GM23338 (cell line): Measurements from ENCODE around the gene ZNF761. TPM values are rescaled to one million over a fixed set of nuclear protein-coding genes. Genes with fewer than 3 reads are reported as not detected.
A peak's percentile ranks its signal among the peaks of the same experiment; 100 is the strongest.
"Not testable (repeated sequence)": the region's sequence is repeated elsewhere in the genome, so short reads cannot be mapped to it uniquely, and the experiment has no call there.

Source experiments
- ATAC-seq: fragments of 200-7000 bp; cut with Tn5 transposase; 3 replicates; pipeline ENCODE4 v1.9.1; 2020
- DNase-seq: peaks from one replicate; pipeline ENCODE4 v3.0.0-alpha.2; 2015; ENCODE audit warnings: low spot score
- H2AFZ ChIP-seq: fragments of 200-600 bp; sonication (generic); 2 replicates; pipeline ENCODE4 v1.8.0; 2016; ENCODE audit warnings: antibody characterized with exemption, mild to moderate bottlenecking, moderate library complexity
- H3F3A ChIP-seq: fragments of 200-600 bp; sonication (generic); replicated peaks from 2 replicates; pipeline ENCODE4 v1.8.0; 2017; ENCODE audit warnings: antibody characterized with exemption, mixed run types, low read depth
- H3K27ac ChIP-seq: fragments of 200-600 bp; sonication (generic); 2 replicates; pipeline ENCODE4 v1.6.1; 2016; ENCODE audit warnings: low read depth
- H3K27me3 ChIP-seq: fragments of 200-600 bp; sonication (generic); 2 replicates; pipeline ENCODE4 v1.8.0; 2016; ENCODE audit warnings: mild to moderate bottlenecking, mixed run types, moderate library complexity; ENCODE audit not compliant: insufficient read depth
- H3K36me3 ChIP-seq: fragments of 200-600 bp; sonication (generic); 2 replicates; pipeline ENCODE4 v1.8.0; 2016; ENCODE audit warnings: mild to moderate bottlenecking; ENCODE audit not compliant: insufficient read depth
- H3K4me1 ChIP-seq: fragments of 200-600 bp; sonication (generic); 2 replicates; pipeline ENCODE4 v1.8.0; 2016; ENCODE audit warnings: mild to moderate bottlenecking, moderate library complexity; ENCODE audit not compliant: insufficient read depth
- H3K4me2 ChIP-seq: fragments of 200-600 bp; sonication (generic); 2 replicates; pipeline ENCODE4 v1.7.1; 2017; ENCODE audit warnings: mixed run types
- H3K4me3 ChIP-seq: fragments of 200-600 bp; sonication (generic); 2 replicates; pipeline ENCODE4 v1.6.1; 2016; ENCODE audit warnings: mixed run types
- H3K79me2 ChIP-seq: fragments of 200-600 bp; sonication (generic); replicated peaks from 2 replicates; pipeline ENCODE4 v1.8.0; 2017; ENCODE audit warnings: mild to moderate bottlenecking; ENCODE audit not compliant: insufficient read depth
- H3K9me2 ChIP-seq: fragments of 200-600 bp; sonication (generic); 2 replicates; pipeline ENCODE4 v1.8.0; 2017; ENCODE audit not compliant: insufficient read depth
- H4K20me1 ChIP-seq: fragments of 200-600 bp; sonication (generic); replicated peaks from 2 replicates; pipeline ENCODE4 v1.8.0; 2017; ENCODE audit warnings: mild to moderate bottlenecking; ENCODE audit not compliant: insufficient read depth
- H3K27ac Mint-ChIP-seq: 2 replicates; pipeline ENCODE4 v1.8.0; 2020; ENCODE audit warnings: inconsistent platforms, mild to moderate bottlenecking, moderate library complexity, mixed read lengths
- H3K27me3 Mint-ChIP-seq: 3 replicates; pipeline ENCODE4 v1.8.0; 2022; ENCODE audit warnings: low read depth, mild to moderate bottlenecking, moderate library complexity, mixed read lengths, inconsistent platforms; ENCODE audit not compliant: insufficient read depth, poor library complexity
- H3K36me3 Mint-ChIP-seq: 3 replicates; pipeline ENCODE4 v1.8.0; 2021; ENCODE audit warnings: low read depth, mild to moderate bottlenecking, inconsistent platforms, moderate library complexity, mixed read lengths
- H3K4me1 Mint-ChIP-seq: 3 replicates; pipeline ENCODE4 v1.8.0; 2020; ENCODE audit warnings: mild to moderate bottlenecking, inconsistent platforms, mixed read lengths
- H3K4me3 Mint-ChIP-seq: 3 replicates; pipeline ENCODE4 v1.8.0; 2021; ENCODE audit warnings: moderate library complexity, mild to moderate bottlenecking, inconsistent platforms, mixed read lengths
- H3K9me3 Mint-ChIP-seq: 3 replicates; pipeline ENCODE4 v1.8.0; 2020; ENCODE audit warnings: moderate library complexity, mild to moderate bottlenecking, inconsistent platforms, mixed read lengths
- ETS1 ChIP-seq: IDR thresholded peaks from 2 replicates; pipeline ENCODE4 v1.6.1; 2016; ENCODE audit warnings: antibody characterized with exemption
- EZH2 ChIP-seq: fragments of 200-600 bp; sonication (generic); IDR thresholded peaks from one replicate; pipeline ENCODE4 v1.8.0; 2017; ENCODE audit warnings: antibody characterized with exemption, mild to moderate bottlenecking, low read depth; ENCODE audit not compliant: unreplicated experiment
- NANOG ChIP-seq: IDR thresholded peaks from 2 replicates; pipeline ENCODE4 v1.6.1; 2016; ENCODE audit warnings: antibody characterized with exemption, borderline replicate concordance
- ZNF462 ChIP-seq: fragments of 250-450 bp; sonication (Bioruptor Pico); IDR thresholded peaks from 2 replicates; pipeline ENCODE4 v1.5.0; 2020; ENCODE audit warnings: mild to moderate bottlenecking, moderate library complexity
- polyA plus RNA-seq: library from polyadenylated mRNA; unstranded; fragments of >200 nt; fragmentation: Nextera tagmentation; extraction: Ambion mirVana; gene quantifications from 2 replicates; pipeline ENCODE4 v1.2.1, GENCODE V29; 2016
- total RNA-seq: library from RNA; depleted of rRNA; stranded (reverse); fragments of >200 nt; shearing (Covaris generic); gene quantifications from 2 replicates; pipeline ENCODE4 v1.2.3, GENCODE V29; 2014

Gene ZNF761
- total and polyA plus RNA-seq, 2 experiments from 2014 or later = 17.1 to 40.1 TPM

- 0 out of 2 replicates have a peak, but pooled peaks cover 7% of the 10 kb centered on the region for H3K9me2 ChIP-seq
- Mint-ChIP-seq H3K4me1 (peaks cover 13% of the 10 kb centered on the region; the same call in 2 of the 3 replicates), H3K27me3 (no peaks in the 10 kb centered on the region), H3K27ac (no peak overlapping the region), H3K4me3 (peak overlapping the region; percentile 18; the same call in 1 of the 3 replicates), H3K36me3 (peaks cover 92% of the 10 kb centered on the region), H3K9me3 (peaks cover 34% of the 10 kb centered on the region)
- TF ChIP-seq NANOG (peak; percentile 61), EZH2 (no peak), ETS1 (peak; percentile 67; the same call in 1 of the 2 replicates)
- H3K79me2 ChIP-seq = 0 out of 2 replicates have a peak, but pooled peaks cover 10% of the 10 kb centered on the region
- ATAC-seq = no peak
- H3K27me3 ChIP-seq = no peaks in the 10 kb centered on the region
- no peak overlapping the region for H2AFZ ChIP-seq
- H3K4me1 ChIP-seq = peaks cover 17% of the 10 kb centered on the region; the same call in 1 of the 2 replicates
- peak overlapping the region; percentile 22; the same call in 1 of the 2 replicates for H3K4me2 ChIP-seq
- H3F3A ChIP-seq = no peaks in the 10 kb centered on the region
- peak; percentile 56 for DNase-seq
- no peak overlapping the region for H3K27ac ChIP-seq
- H3K36me3 ChIP-seq = peaks cover 37% of the 10 kb centered on the region
- peak overlapping the region; percentile 12; the same call in 1 of the 2 replicates for H3K4me3 ChIP-seq
- no peaks in the 10 kb centered on the region; the same call in 1 of the 2 replicates for H4K20me1 ChIP-seq
Observed at GRCh38 chr19:53485046-53486004, 53.5 kb downstream of the ZNF761 start.

GRCh38 chr19:53492153-53492552, 60.4 kb downstream of the ZNF761 start:
- H3K4me1 ChIP-seq = no peaks in the 10 kb centered on the region
- H3K4me2 ChIP-seq = no peak overlapping the region
- H3K27ac ChIP-seq = no peak overlapping the region
- Mint-ChIP-seq H3K4me1 (no peaks in the 10 kb centered on the region), H3K36me3 (peaks cover 77% of the 10 kb centered on the region), H3K27me3 (no peaks in the 10 kb centered on the region), H3K4me3 (no peak overlapping the region), H3K9me3 (peaks cover 36% of the 10 kb centered on the region), H3K27ac (no peak overlapping the region)
- peaks cover 37% of the 10 kb centered on the region for H3K36me3 ChIP-seq
- H3K9me2 ChIP-seq = 0 out of 2 replicates have a peak, but pooled peaks cover 3% of the 10 kb centered on the region
- H2AFZ ChIP-seq = no peak overlapping the region
- H3K79me2 ChIP-seq = no peaks in the 10 kb centered on the region
- ATAC-seq (no peak), DNase-seq (no peak)
- no peaks in the 10 kb centered on the region for H3K27me3 ChIP-seq
- H3F3A ChIP-seq = peaks cover 6% of the 10 kb centered on the region; the same call in 1 of the 2 replicates
- H3K4me3 ChIP-seq = no peak overlapping the region
- TF ChIP-seq ZNF462 = no peak
- no peaks in the 10 kb centered on the region; the same call in 1 of the 2 replicates for H4K20me1 ChIP-seq

- H3K27me3 ChIP-seq, H3K27me3 Mint-ChIP-seq, H3K27ac Mint-ChIP-seq, H3K4me1 Mint-ChIP-seq, DNase-seq, H3K79me2 ChIP-seq, H3K4me2 ChIP-seq, H3K4me1 ChIP-seq, ATAC-seq, H3K9me3 Mint-ChIP-seq, H4K20me1 ChIP-seq, H3K27ac ChIP-seq, H3K4me3 ChIP-seq, H3F3A ChIP-seq, H3K4me3 Mint-ChIP-seq, H3K36me3 ChIP-seq, H3K9me2 ChIP-seq: not testable (repeated sequence)
- H2AFZ ChIP-seq = peak overlapping the region; percentile 43; the same call in 1 of the 2 replicates
- peaks cover 26% of the 10 kb centered on the region for H3K36me3 Mint-ChIP-seq
Observed at GRCh38 chr19:53497311-53498023, 65.7 kb downstream of the ZNF761 start.
